K562 (cell line): ENCODE results near the gene SPINT1. TPM values are rescaled to one million over a fixed set of nuclear protein-coding genes. Genes with fewer than 3 reads are reported as not detected.

Experiments
- ATAC-seq: fragments of 200-7000 bp; cut with Tn5 transposase; 3 replicates; pipeline ENCODE4 v1.9.1; 2020; ENCODE audit warnings: moderate library complexity
- BruUV-seq: library from RNA; stranded (reverse); fragments of 400-500 nt; replicated peaks from 2 replicates; lab custom pipeline; 2021; lab: Mats Ljungman, UMichigan
- CTCF ChIA-PET: fragments of 300-600 bp; formaldehyde crosslinking; extraction: SDS; loops from one replicate; lab custom pipeline; 2021; ENCODE audit warnings: low intra/inter-chr PET ratio; lab: Yijun Ruan, JAX
- POLR2A ChIA-PET: fragments of 300-600, 350-650 bp; sonication (Branson Sonifier 250); formaldehyde crosslinking; extraction: SDS; loops from one replicate; lab custom pipeline; 2021; ENCODE audit warnings: antibody characterized with exemption, inconsistent platforms; lab: Yijun Ruan, JAX
- DNase-seq, 4 experiments: peaks; one replicate each; pipeline versions ENCODE4 v3.0.0 to v3.0.0-alpha.2; 2011 to 2018; ENCODE audit warnings: low spot score in 3 of 4, mixed read lengths in 3 of 4; ENCODE audit errors: extremely low read depth in 1 of 4
- FAIRE-seq: peaks from 2 replicates; lab custom pipeline; 2011; peaks lifted over from hg19 to GRCh38; lab: Jason Lieb, UNC
- H2AFZ ChIP-seq: 2 replicates; pipeline ENCODE4 v1.6.0; 2011; ENCODE audit warnings: low read depth, low read length, control low read depth, inconsistent platforms
- H3K27ac ChIP-seq: fragments of 200-600 bp; 3 replicates; pipeline ENCODE4 v1.8.0; 2011; ENCODE audit warnings: low read depth, mild to moderate bottlenecking, control low read depth, inconsistent platforms, low read length, moderate library complexity, mixed read lengths; ENCODE audit errors: extremely low read depth
- H3K27me3 ChIP-seq, 2 experiments: fragments of 300-600 bp in 1 of 2; 2 replicates in 1 of 2; 3 replicates in 1 of 2; pipeline versions ENCODE4 v1.6.0 to v1.8.0; 2011; ENCODE audit warnings: inconsistent platforms in 2 of 2, low read length in 2 of 2, mild to moderate bottlenecking in 1 of 2, mixed read lengths in 1 of 2, moderate library complexity in 1 of 2; ENCODE audit not compliant: control insufficient read depth in 2 of 2, insufficient read depth in 2 of 2
- H3K36me3 ChIP-seq: fragments of 300-600 bp; 3 replicates; pipeline ENCODE4 v1.8.0; 2011; ENCODE audit warnings: mild to moderate bottlenecking, low read length, inconsistent platforms; ENCODE audit not compliant: control insufficient read depth, insufficient read depth
- H3K4me1 ChIP-seq, 2 experiments: fragments of 200-600 bp in 1 of 2; replicated peaks in 1 of 2; 2 replicates in 1 of 2; 3 replicates in 1 of 2; pipeline versions ENCODE4 v1.5.1 to v1.8.0; 2011; ENCODE audit warnings: inconsistent platforms in 2 of 2, low read length in 2 of 2, mild to moderate bottlenecking in 1 of 2, mixed read lengths in 1 of 2, moderate library complexity in 1 of 2; ENCODE audit not compliant: control insufficient read depth in 2 of 2, insufficient read depth in 2 of 2
- H3K4me2 ChIP-seq: 2 replicates; pipeline ENCODE4 v1.6.1; 2011; ENCODE audit warnings: low read length, control low read depth, inconsistent platforms, mixed read lengths; ENCODE audit not compliant: insufficient read depth
- H3K4me3 ChIP-seq: fragments of 200-600 bp; sonication (generic), shearing (Covaris generic); 2 replicates; pipeline ENCODE4 v1.5.1; 2016; ENCODE audit warnings: control low read depth, inconsistent platforms
- H3K79me2 ChIP-seq: fragments of 200-600 bp; 3 replicates; pipeline ENCODE4 v1.8.0; 2011; ENCODE audit warnings: low read length, inconsistent platforms; ENCODE audit not compliant: control insufficient read depth, insufficient read depth
- H3K9ac ChIP-seq, 2 experiments: 2 replicates each; pipeline versions ENCODE4 v1.6.0 to v1.6.1; 2011; ENCODE audit warnings: low read depth in 2 of 2, low read length in 2 of 2, control low read depth in 1 of 2, inconsistent platforms in 1 of 2, mild to moderate bottlenecking in 1 of 2, mixed read lengths in 1 of 2; ENCODE audit not compliant: insufficient read depth in 1 of 2
- H3K9me1 ChIP-seq: one replicate; pipeline ENCODE4 v1.6.0; 2011; ENCODE audit warnings: inconsistent platforms, mild to moderate bottlenecking, low read length, moderate library complexity; ENCODE audit not compliant: control insufficient read depth, insufficient read depth
- H3K9me3 ChIP-seq: replicated peaks from 2 replicates; pipeline ENCODE4 v1.5.1; 2011; ENCODE audit warnings: low read depth, low read length, inconsistent platforms; ENCODE audit not compliant: control insufficient read depth, insufficient read depth
- H4K20me1 ChIP-seq: replicated peaks from 2 replicates; pipeline ENCODE4 v1.6.1; 2011; ENCODE audit warnings: low read length, inconsistent platforms, mixed read lengths; ENCODE audit not compliant: control insufficient read depth, insufficient read depth
- CTBP1 ChIP-seq: fragments of 450-650 bp; IDR thresholded peaks from 2 replicates; pipeline ENCODE4 v1.6.1; 2016; ENCODE audit warnings: borderline replicate concordance
- CUX1 ChIP-seq: fragments of 200-800 bp; sonication (Bioruptor generic); IDR thresholded peaks from 2 replicates; pipeline ENCODE4 v1.6.1; 2016; ENCODE audit warnings: missing genetic modification characterization, missing compliant biosample characterization
- KLF16 ChIP-seq: IDR thresholded peaks from 2 replicates; pipeline ENCODE4 v1.6.1; 2016; ENCODE audit warnings: antibody characterized with exemption
- NBN ChIP-seq: fragments of 450-650 bp; IDR thresholded peaks from 2 replicates; pipeline ENCODE4 v1.6.1; 2016; ENCODE audit warnings: low read depth, mild to moderate bottlenecking
- NONO ChIP-seq, 2 experiments: fragments of 200-400 bp in 1 of 2; fragments of 450-650 bp in 1 of 2; formaldehyde crosslinking in 1 of 2; IDR thresholded peaks; 2 replicates each; pipeline ENCODE4 v1.6.1; 2017; ENCODE audit warnings: low read depth in 2 of 2, mild to moderate bottlenecking in 2 of 2, moderate library complexity in 2 of 2, low read length in 1 of 2
- PTBP1 ChIP-seq: fragments of 200-400 bp; formaldehyde crosslinking; IDR thresholded peaks from 2 replicates; pipeline ENCODE4 v1.6.1; 2017; ENCODE audit warnings: low read depth, low read length
- PYGO2 ChIP-seq: fragments of 450-650 bp; IDR thresholded peaks from 2 replicates; pipeline ENCODE4 v1.6.1; 2016; ENCODE audit warnings: mild to moderate bottlenecking, missing genetic modification characterization, moderate library complexity, missing compliant biosample characterization
- ZNF282 ChIP-seq: sonication (generic); formaldehyde crosslinking; IDR thresholded peaks from 2 replicates; pipeline ENCODE4 v1.8.1; 2023; ENCODE audit warnings: missing genetic modification reagents
- ZNF316 ChIP-seq: fragments of 450-650 bp; IDR thresholded peaks from 2 replicates; pipeline ENCODE4 v1.6.1; 2016
- WGBS: fragments of 100-300 bp; shearing (Covaris generic); methylation state at CpG from one replicate; pipeline ENCODE4 v1.1.6; 2016; ENCODE audit warnings: low coverage, mixed read lengths; ENCODE audit not compliant: insufficient coverage; ENCODE audit errors: missing lambda C conversion rate; 5-methylcytosine and 5-hydroxymethylcytosine counted together
- in situ Hi-C: fragments of 300-500 bp; cut with MboI; formaldehyde crosslinking; loops from 4 replicates; pipeline ENCODE4 v1.15.0; 2018; ENCODE audit warnings: inconsistent platforms, mixed read lengths
- intact Hi-C: fragments of 100-400 bp; cut with micrococcal nuclease; formaldehyde crosslinking; loops from 2 replicates; pipeline ENCODE4 v1.14.2; 2022
- polyA plus RNA-seq, 8 experiments: library from polyadenylated mRNA; depleted of rRNA in 4 of 8; stranded (reverse) in 5 of 8; unstranded in 3 of 8; fragments of >200 nt; fragmentation: Nextera tagmentation in 2 of 8; fragmentation: Illumina TruSeq in 1 of 8; extraction: Ambion mirVana in 2 of 8; extraction: Trizol in 1 of 8; gene quantifications; 2 replicates each; pipeline versions ENCODE4 v1.2.1 to v1.2.3, GENCODE V29; 2011 to 2014; ENCODE audit warnings: inconsistent platforms in 1 of 8, missing spikeins in 1 of 8
- total RNA-seq, 7 experiments: library from RNA; depleted of rRNA in 6 of 7; stranded (reverse); fragments of >200 nt in 6 of 7; fragmentation: Illumina TruSeq in 2 of 7; extraction: Trizol in 2 of 7; gene quantifications; 2 replicates each; pipeline versions ENCODE4 v1.2.1 to v1.2.3, GENCODE V29; 2011 to 2021; ENCODE audit warnings: low replicate concordance in 1 of 7
- TF ChIP-seq, protein P1 (sequence below): fragments of 250-450 bp; sonication (Bioruptor Pico); IDR thresholded peaks from 2 replicates; pipeline ENCODE4 v1.8.0; 2021; ENCODE audit warnings: moderate library complexity, mild to moderate bottlenecking, inconsistent platforms
- TF ChIP-seq, protein P2 (sequence below): fragments of 450-650 bp; conservative IDR thresholded peaks from 2 replicates; pipeline ENCODE4 v1.6.1; 2016; ENCODE audit warnings: missing genetic modification characterization, low read depth, mild to moderate bottlenecking, control low read depth, missing compliant biosample characterization

The SPINT1 gene
- total and polyA plus RNA-seq, 9 of the 15 experiments (the other 6 are each of a cell fraction or from before 2014, with no cell fraction given), result 0.78 to 4.5 (median 1.5) TPM

DNA sequence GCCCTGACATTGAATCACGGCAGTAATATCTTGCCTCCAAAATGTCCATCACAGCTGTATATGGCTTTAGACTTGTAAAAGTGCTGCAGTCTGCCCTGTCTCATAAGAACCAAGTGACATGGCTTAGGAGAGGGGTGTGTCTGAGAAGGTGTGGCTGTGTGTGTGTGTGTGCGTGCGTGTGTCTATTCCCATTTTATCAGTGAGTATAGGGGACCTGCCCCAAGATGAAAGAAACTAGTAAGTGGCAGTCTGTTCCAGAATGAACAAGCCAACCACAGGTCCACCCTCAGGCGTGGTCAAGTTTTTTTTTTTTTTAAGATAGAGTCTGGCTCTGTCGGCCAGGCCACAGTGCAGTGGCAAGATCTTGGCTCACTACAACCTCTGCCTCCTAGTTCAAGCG, 35.8 kb downstream of the SPINT1 start (continued):
- TF ChIP-seq CUX1 (CRISPR knock-in tag), result no peak
- no peak for TF ChIP-seq NONO (IDR thresholded peaks at IDR 0.05; ENCODE audit: low read depth in 2 of 2, low read length in 1 of 2)
- TF ChIP-seq KLF16, result peak; percentile 88
- 0 out of 2 replicates have a peak, but pooled peaks have one; percentile 10 for TF ChIP-seq CTBP1

DNA sequence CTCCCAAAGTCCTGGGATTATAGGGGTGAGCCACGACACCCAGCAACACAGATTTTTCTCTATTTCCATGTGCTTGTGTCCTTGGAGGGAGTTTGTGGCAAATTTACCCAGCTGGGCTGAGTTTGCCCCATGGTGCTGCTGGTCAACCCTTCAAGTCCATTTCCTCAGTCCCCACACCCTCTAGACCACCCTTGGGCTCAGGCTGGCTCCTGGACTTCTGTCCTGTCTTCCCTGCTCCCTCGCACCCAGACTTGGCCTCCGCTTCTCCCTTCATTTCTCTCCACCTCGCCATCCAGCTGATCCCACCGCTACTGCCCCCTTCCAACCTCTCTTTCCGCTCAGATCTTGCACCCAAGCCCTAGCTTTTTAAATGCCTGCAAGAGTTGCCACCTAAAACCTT, 37.5 kb downstream of the SPINT1 start:
- POLR2A ChIA-PET, result interaction anchor here (0.6 to 1.3 kb wide), 2 partner anchors 10 to 431 kb away, joined by 3 read pairs; no protein-coding TSS in a partner anchor
- no peaks in the 10 kb centered on the region for H3K36me3 ChIP-seq
- H3K4me2 ChIP-seq, result no peak overlapping the region
- intact Hi-C loops (no loop called here), in situ Hi-C loops (loop anchor here (10.0 kb wide), 1 partner anchor 537 kb away; the partner anchor contains the start of gene CCDC9B)
- DNase-seq (no peak), ATAC-seq (no peak), FAIRE-seq (no peak)
- H4K20me1 ChIP-seq, result no peaks in the 10 kb centered on the region
- no peak overlapping the region for H3K9ac ChIP-seq
- H3K4me1 ChIP-seq, result peaks cover 0 to 10% of the 10 kb centered on the region in 2 experiments; a peak in 3 of 5 replicates
- no peaks in the 10 kb centered on the region for H3K79me2 ChIP-seq
- H2AFZ ChIP-seq, result no peak overlapping the region
- 53% methylated on average over 6 of the region's 6 CpGs for WGBS
- no peaks in the 10 kb centered on the region for H3K9me3 ChIP-seq
- no peaks in the 10 kb centered on the region for H3K9me1 ChIP-seq
- CTCF ChIA-PET, result no interaction called here
- BruUV-seq, result no TSS peak
- no peak overlapping the region for H3K27ac ChIP-seq
- H3K4me3 ChIP-seq, result no peak overlapping the region
- H3K27me3 ChIP-seq, result no peaks in the 10 kb centered on the region
- TF ChIP-seq NBN (no peak), ZNF316 (no peak), PYGO2 (tag) (no peak), PTBP1 (no peak), ZNF282 (no peak)
- TF ChIP-seq, protein P1, sequence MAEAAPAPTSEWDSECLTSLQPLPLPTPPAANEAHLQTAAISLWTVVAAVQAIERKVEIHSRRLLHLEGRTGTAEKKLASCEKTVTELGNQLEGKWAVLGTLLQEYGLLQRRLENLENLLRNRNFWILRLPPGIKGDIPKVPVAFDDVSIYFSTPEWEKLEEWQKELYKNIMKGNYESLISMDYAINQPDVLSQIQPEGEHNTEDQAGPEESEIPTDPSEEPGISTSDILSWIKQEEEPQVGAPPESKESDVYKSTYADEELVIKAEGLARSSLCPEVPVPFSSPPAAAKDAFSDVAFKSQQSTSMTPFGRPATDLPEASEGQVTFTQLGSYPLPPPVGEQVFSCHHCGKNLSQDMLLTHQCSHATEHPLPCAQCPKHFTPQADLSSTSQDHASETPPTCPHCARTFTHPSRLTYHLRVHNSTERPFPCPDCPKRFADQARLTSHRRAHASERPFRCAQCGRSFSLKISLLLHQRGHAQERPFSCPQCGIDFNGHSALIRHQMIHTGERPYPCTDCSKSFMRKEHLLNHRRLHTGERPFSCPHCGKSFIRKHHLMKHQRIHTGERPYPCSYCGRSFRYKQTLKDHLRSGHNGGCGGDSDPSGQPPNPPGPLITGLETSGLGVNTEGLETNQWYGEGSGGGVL (CRISPR knock-in tag), result no peak
- TF ChIP-seq, protein P2, sequence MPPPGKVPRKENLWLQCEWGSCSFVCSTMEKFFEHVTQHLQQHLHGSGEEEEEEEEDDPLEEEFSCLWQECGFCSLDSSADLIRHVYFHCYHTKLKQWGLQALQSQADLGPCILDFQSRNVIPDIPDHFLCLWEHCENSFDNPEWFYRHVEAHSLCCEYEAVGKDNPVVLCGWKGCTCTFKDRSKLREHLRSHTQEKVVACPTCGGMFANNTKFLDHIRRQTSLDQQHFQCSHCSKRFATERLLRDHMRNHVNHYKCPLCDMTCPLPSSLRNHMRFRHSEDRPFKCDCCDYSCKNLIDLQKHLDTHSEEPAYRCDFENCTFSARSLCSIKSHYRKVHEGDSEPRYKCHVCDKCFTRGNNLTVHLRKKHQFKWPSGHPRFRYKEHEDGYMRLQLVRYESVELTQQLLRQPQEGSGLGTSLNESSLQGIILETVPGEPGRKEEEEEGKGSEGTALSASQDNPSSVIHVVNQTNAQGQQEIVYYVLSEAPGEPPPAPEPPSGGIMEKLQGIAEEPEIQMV (tag), result no peak
